ENCODE data around the gene UBD. TPM values are rescaled to one million over a fixed set of nuclear protein-coding genes. Genes with fewer than 3 reads are reported as not detected.

Gene UBD
- total and polyA plus RNA-seq, 9 of the 15 experiments (the other 6 are each of a cell fraction or from before 2014, with no cell fraction given): not detected

GRCh38 chr6:29564875-29565274 lies 5.3 kb upstream of the UBD start:
- H3K9me3 ChIP-seq (replicated peaks; ENCODE audit: control insufficient read depth, insufficient read depth, low read depth, low read length): no peaks in the 10 kb centered on the region
- FAIRE-seq: no peak
- no peak overlapping the region for H3K9ac ChIP-seq (ENCODE audit: insufficient read depth in 1 of 2, low read depth in 2 of 2, low read length in 2 of 2)
- H3K4me3 ChIP-seq: no peak overlapping the region
- H3K79me2 ChIP-seq (ENCODE audit: control insufficient read depth, insufficient read depth, low read length): no peaks in the 10 kb centered on the region
- H3K27me3 ChIP-seq (ENCODE audit: control insufficient read depth in 2 of 2, insufficient read depth in 2 of 2, low read length in 2 of 2): peaks cover 10 to 13% of the 10 kb centered on the region in 2 experiments
- H4K20me1 ChIP-seq (replicated peaks; ENCODE audit: control insufficient read depth, insufficient read depth, low read length): no peaks in the 10 kb centered on the region
- H3K36me3 ChIP-seq (ENCODE audit: control insufficient read depth, insufficient read depth, low read length): no peaks in the 10 kb centered on the region
- in situ Hi-C loops (cut with MboI) (no loop called here), intact Hi-C loops (cut with micrococcal nuclease) (no loop called here)
- H3K27ac ChIP-seq (ENCODE audit: extremely low read depth, low read depth, low read length): no peak overlapping the region
- H3K9me1 ChIP-seq (ENCODE audit: control insufficient read depth, insufficient read depth, low read length): no peaks in the 10 kb centered on the region
- H2AFZ ChIP-seq (ENCODE audit: low read depth, low read length): no peak overlapping the region
- CTCF ChIA-PET (ENCODE audit: low intra/inter-chr PET ratio): no interaction called here
- H3K4me1 ChIP-seq (replicated peaks in 1 of 2; ENCODE audit: control insufficient read depth in 2 of 2, insufficient read depth in 2 of 2, low read length in 2 of 2): no peaks in the 10 kb centered on the region
- no TSS peak for BruUV-seq (replicated peaks)
- POLR2A ChIA-PET: no interaction called here
- H3K4me2 ChIP-seq (ENCODE audit: insufficient read depth, low read length): no peak overlapping the region
- DNase-seq (ENCODE audit: extremely low read depth in 1 of 4, low spot score in 3 of 4): no peak
- TF ChIP-seq, protein P1, sequence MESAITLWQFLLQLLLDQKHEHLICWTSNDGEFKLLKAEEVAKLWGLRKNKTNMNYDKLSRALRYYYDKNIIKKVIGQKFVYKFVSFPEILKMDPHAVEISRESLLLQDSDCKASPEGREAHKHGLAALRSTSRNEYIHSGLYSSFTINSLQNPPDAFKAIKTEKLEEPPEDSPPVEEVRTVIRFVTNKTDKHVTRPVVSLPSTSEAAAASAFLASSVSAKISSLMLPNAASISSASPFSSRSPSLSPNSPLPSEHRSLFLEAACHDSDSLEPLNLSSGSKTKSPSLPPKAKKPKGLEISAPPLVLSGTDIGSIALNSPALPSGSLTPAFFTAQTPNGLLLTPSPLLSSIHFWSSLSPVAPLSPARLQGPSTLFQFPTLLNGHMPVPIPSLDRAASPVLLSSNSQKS (CRISPR knock-in tag; IDR thresholded peaks at IDR 0.05): no peak
- TF ChIP-seq RFX5 (IDR thresholded peaks at IDR 0.05; ENCODE audit: low read depth, low read length): peak; percentile 91
- TF ChIP-seq SRF (CRISPR knock-in tag; IDR thresholded peaks at IDR 0.05): no peak
- no peak for TF ChIP-seq NCOA1 (IDR thresholded peaks at IDR 0.05; ENCODE audit: low read depth)
- no peak for TF ChIP-seq TRIM28 (IDR thresholded peaks at IDR 0.05)
- no peak for TF ChIP-seq CHD2 (IDR thresholded peaks at IDR 0.05; ENCODE audit: low read depth, low read length)
- ATAC-seq: no peak

- POLR2A ChIA-PET: interaction anchor here (1.3 kb wide), 1 partner anchor 14 kb away, joined by 5 read pairs; no protein-coding TSS in a partner anchor
- Histone ChIP-seq H3K9me1 (ENCODE audit: control insufficient read depth, insufficient read depth, low read length) (no peaks in the 10 kb centered on the region), H3K4me3 (no peak overlapping the region), H3K36me3 (ENCODE audit: control insufficient read depth, insufficient read depth, low read length) (no peaks in the 10 kb centered on the region), H3K4me1 (replicated peaks in 1 of 2; ENCODE audit: control insufficient read depth in 2 of 2, insufficient read depth in 2 of 2, low read length in 2 of 2) (no peaks in the 10 kb centered on the region; a peak in 1 of 5 replicates), H3K9me3 (replicated peaks; ENCODE audit: control insufficient read depth, insufficient read depth, low read depth, low read length) (no peaks in the 10 kb centered on the region), H3K79me2 (ENCODE audit: control insufficient read depth, insufficient read depth, low read length) (no peaks in the 10 kb centered on the region), H4K20me1 (replicated peaks; ENCODE audit: control insufficient read depth, insufficient read depth, low read length) (no peaks in the 10 kb centered on the region), H3K9ac (ENCODE audit: insufficient read depth in 1 of 2, low read depth in 2 of 2, low read length in 2 of 2) (no peak overlapping the region), H3K27ac (ENCODE audit: extremely low read depth, low read depth, low read length) (no peak overlapping the region), H2AFZ (ENCODE audit: low read depth, low read length) (no peak overlapping the region), H3K4me2 (ENCODE audit: insufficient read depth, low read length) (no peak overlapping the region), H3K27me3 (ENCODE audit: control insufficient read depth in 2 of 2, insufficient read depth in 2 of 2, low read length in 2 of 2) (peaks cover 13 to 21% of the 10 kb centered on the region in 2 experiments)
- TF ChIP-seq MCM7 (IDR thresholded peaks at IDR 0.05) (no peak), MAFG (tag; conservative IDR thresholded peaks at IDR 0.05) (0 out of 2 replicates have a peak, but pooled peaks have one; percentile 8), ASH1L (IDR thresholded peaks at IDR 0.05; ENCODE audit: borderline replicate concordance, low read depth, partially characterized antibody) (no peak), ZNF316 (IDR thresholded peaks at IDR 0.05) (peak; percentile 74), C11orf30 (IDR thresholded peaks at IDR 0.05; ENCODE audit: low read depth) (peak; percentile 66; the same call in 1 of the 2 replicates)
- ATAC-seq (no peak), FAIRE-seq (no peak), DNase-seq (ENCODE audit: extremely low read depth in 1 of 4, low spot score in 3 of 4) (no peak)
- WGBS (ENCODE audit: insufficient coverage, low coverage, missing lambda C conversion rate): 0% methylated on average over 3 of the region's 3 CpGs
- in situ Hi-C loops (cut with MboI): no loop called here
- BruUV-seq (replicated peaks): no TSS peak
- CTCF ChIA-PET (ENCODE audit: low intra/inter-chr PET ratio): no interaction called here
- intact Hi-C loops (cut with micrococcal nuclease): no loop called here
These were observed 4.0 kb upstream of the UBD start for GRCh38 chr6:29563435-29563965.
